ENCODE data around the gene IFNAR2.
"Not testable (repeated sequence)": the region's sequence is repeated elsewhere in the genome, so short reads cannot be mapped to it uniquely, and the experiment has no call there.

- TF ChIP-seq, protein P1, sequence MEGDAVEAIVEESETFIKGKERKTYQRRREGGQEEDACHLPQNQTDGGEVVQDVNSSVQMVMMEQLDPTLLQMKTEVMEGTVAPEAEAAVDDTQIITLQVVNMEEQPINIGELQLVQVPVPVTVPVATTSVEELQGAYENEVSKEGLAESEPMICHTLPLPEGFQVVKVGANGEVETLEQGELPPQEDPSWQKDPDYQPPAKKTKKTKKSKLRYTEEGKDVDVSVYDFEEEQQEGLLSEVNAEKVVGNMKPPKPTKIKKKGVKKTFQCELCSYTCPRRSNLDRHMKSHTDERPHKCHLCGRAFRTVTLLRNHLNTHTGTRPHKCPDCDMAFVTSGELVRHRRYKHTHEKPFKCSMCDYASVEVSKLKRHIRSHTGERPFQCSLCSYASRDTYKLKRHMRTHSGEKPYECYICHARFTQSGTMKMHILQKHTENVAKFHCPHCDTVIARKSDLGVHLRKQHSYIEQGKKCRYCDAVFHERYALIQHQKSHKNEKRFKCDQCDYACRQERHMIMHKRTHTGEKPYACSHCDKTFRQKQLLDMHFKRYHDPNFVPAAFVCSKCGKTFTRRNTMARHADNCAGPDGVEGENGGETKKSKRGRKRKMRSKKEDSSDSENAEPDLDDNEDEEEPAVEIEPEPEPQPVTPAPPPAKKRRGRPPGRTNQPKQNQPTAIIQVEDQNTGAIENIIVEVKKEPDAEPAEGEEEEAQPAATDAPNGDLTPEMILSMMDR (IDR thresholded peaks at IDR 0.05) = not testable (repeated sequence)
- not testable (repeated sequence) for TF ChIP-seq POLR2A, EP300, POLR2AphosphoS5 (IDR thresholded peaks at IDR 0.05)
Observed at GRCh38 chr21:33242846-33243245, 13.1 kb downstream of the IFNAR2 start.
